ENCODE measurements around the gene HOATZ. TPM values are rescaled to one million over a fixed set of nuclear protein-coding genes. Genes with fewer than 3 reads are reported as not detected.

The HOATZ gene
- total RNA-seq, 1 donor from 2014 or later = not detected

GRCh38 chr11:111549869-111550203, 35.3 kb downstream of the HOATZ start:
- Histone ChIP-seq H3K4me1 (no peaks in the 10 kb centered on the region), H3K4me3 (no peak overlapping the region), H3K36me3 (peaks cover 11 to 35% of the 10 kb centered on the region in 2 donors), H3K27ac (no peak overlapping the region), H3K9me3 (no peaks in the 10 kb centered on the region), H3K27me3 (no peaks in the 10 kb centered on the region)
- TF ChIP-seq CTCF (IDR thresholded peaks at IDR 0.05) = no peak
- no peak for DNase-seq (ENCODE audit: low spot score in 2 of 2)
- intact Hi-C loops (cut with DNase I) = no loop called here

- H3K36me3 ChIP-seq = peaks cover 11 to 36% of the 10 kb centered on the region in 2 donors
- no peaks in the 10 kb centered on the region for H3K4me1 ChIP-seq
- no peak for TF ChIP-seq CTCF (IDR thresholded peaks at IDR 0.05)
- no peaks in the 10 kb centered on the region for H3K27me3 ChIP-seq
- H3K9me3 ChIP-seq = no peaks in the 10 kb centered on the region
- DNase-seq (ENCODE audit: low spot score in 2 of 2) = no peak
- H3K27ac ChIP-seq = no peak overlapping the region
- no peak overlapping the region for H3K4me3 ChIP-seq
- intact Hi-C loops (cut with DNase I) = no loop called here
These were observed 35.7 kb downstream of the HOATZ start for GRCh38 chr11:111550258-111550657.

GRCh38 chr11:111554532-111554931, 40.0 kb downstream of the HOATZ start:
- H3K27ac ChIP-seq = no peak overlapping the region
- intact Hi-C loops (cut with DNase I) = no loop called here
- TF ChIP-seq CTCF (IDR thresholded peaks at IDR 0.05) = no peak

GRCh38 chr11:111555255-111555654, 40.7 kb downstream of the HOATZ start:
- Histone ChIP-seq H3K27ac (no peak overlapping the region), H3K27me3 (no peaks in the 10 kb centered on the region), H3K36me3 (peaks cover 0 to 23% of the 10 kb centered on the region in 2 donors), H3K4me3 (no peak overlapping the region), H3K4me1 (peaks cover 0 to 6% of the 10 kb centered on the region in 2 donors), H3K9me3 (no peaks in the 10 kb centered on the region)
- no peak for TF ChIP-seq CTCF (IDR thresholded peaks at IDR 0.05)
- DNase-seq (ENCODE audit: low spot score in 2 of 2) = no peak
- intact Hi-C loops (cut with DNase I) = no loop called here

More at GRCh38 chr11:111554532-111554931, 40.0 kb downstream of the HOATZ start:
- H3K4me3 ChIP-seq = no peak overlapping the region
- no peaks in the 10 kb centered on the region for H3K27me3 ChIP-seq
- DNase-seq (ENCODE audit: low spot score in 2 of 2) = no peak
- no peaks in the 10 kb centered on the region for H3K9me3 ChIP-seq
- H3K36me3 ChIP-seq = peaks cover 0 to 18% of the 10 kb centered on the region in 2 donors
- H3K4me1 ChIP-seq = peaks cover 0 to 6% of the 10 kb centered on the region in 2 donors

- Histone ChIP-seq H3K27ac (peak overlapping the region; percentile 56 to 65), H3K36me3 (peaks cover 0 to 27% of the 10 kb centered on the region in 2 donors), H3K4me3 (peak overlapping the region in 1 of 2 donors; percentile 1), H3K27me3 (no peaks in the 10 kb centered on the region), H3K4me1 (peaks cover 0 to 6% of the 10 kb centered on the region in 2 donors), H3K9me3 (no peaks in the 10 kb centered on the region)
- TF ChIP-seq CTCF (IDR thresholded peaks at IDR 0.05) = no peak
- intact Hi-C loops (cut with DNase I) = no loop called here
- no peak for DNase-seq (ENCODE audit: low spot score in 2 of 2)
These were observed 43.0 kb downstream of the HOATZ start for GRCh38 chr11:111557425-111558111.
